ENCODE measurements around the gene VKORC1.
A peak's percentile ranks its signal among the peaks of the same experiment; 100 is the strongest.

The VKORC1 gene

GRCh38 chr16:31129568-31130335 lies 35.2 kb upstream of the VKORC1 start:
- DNase-seq: no peak

GRCh38 chr16:31128711-31129567 lies 34.3 kb upstream of the VKORC1 start:
- DNase-seq: no peak

- DNase-seq: no peak
Observed at GRCh38 chr16:31127182-31127581, 32.6 kb upstream of the VKORC1 start.

GRCh38 chr16:31125844-31126243 lies 31.2 kb upstream of the VKORC1 start:
- DNase-seq: no peak

- DNase-seq: no peak
Observed at GRCh38 chr16:31120129-31120528, 25.5 kb upstream of the VKORC1 start.

- DNase-seq: no peak
Observed at GRCh38 chr16:31118223-31119155, 23.9 kb upstream of the VKORC1 start.

- peak; percentile 99 for DNase-seq
Observed at GRCh38 chr16:31117384-31118222, 23.0 kb upstream of the VKORC1 start, which contains the start of gene KAT8. KAT8 (plus strand) TSS chr16:31117664; CDS start chr16:31117682, 18 bp downstream.

GRCh38 chr16:31114468-31114867 lies 19.9 kb upstream of the VKORC1 start:
- no peak for DNase-seq

- no peak for DNase-seq
Observed at GRCh38 chr16:31113121-31114120, 18.8 kb upstream of the VKORC1 start.

GRCh38 chr16:31112711-31113110 lies 18.1 kb upstream of the VKORC1 start:
- no peak for DNase-seq

- DNase-seq: no peak
Observed at GRCh38 chr16:31111881-31112466, 17.4 kb upstream of the VKORC1 start.

- DNase-seq: no peak
Observed at GRCh38 chr16:31110106-31111034, 15.8 kb upstream of the VKORC1 start.

GRCh38 chr16:31109622-31110021 lies 15.0 kb upstream of the VKORC1 start:
- DNase-seq: no peak

- DNase-seq: no peak
Observed at GRCh38 chr16:31108794-31109558, 14.4 kb upstream of the VKORC1 start.

GRCh38 chr16:31108035-31108793 lies 13.6 kb upstream of the VKORC1 start, which contains the start of gene BCKDK:
BCKDK (plus strand) TSS chr16:31108386; CDS start chr16:31109224, 838 bp downstream.
- DNase-seq: peak; percentile 88

GRCh38 chr16:31107465-31107867 lies 12.9 kb upstream of the VKORC1 start:
- peak; percentile 68 for DNase-seq

Measured in stimulated activated CD4-positive, alpha-beta T cell treated with anti-CD3 and anti-CD28 coated beads, Interleukin-15, amount 100 ng/mL, for 24 hours (primary cell).